Umbilical cord (tissue), 2 donors: ENCODE results near the gene SPAG8. TPM values are rescaled to one million over a fixed set of nuclear protein-coding genes. Genes with fewer than 3 reads are reported as not detected.

Source experiments
- DNase-seq: peaks from one replicate; pipeline ENCODE4 v3.0.0-alpha.2; 2015; ENCODE audit warnings: low spot score
- total RNA-seq: library from RNA; depleted of rRNA; stranded (reverse); fragments of >200 nt; gene quantifications from one replicate; pipeline ENCODE4 v1.2.3, GENCODE V29; 2014; ENCODE audit warnings: low replicate concordance; ENCODE audit not compliant: insufficient read depth

The SPAG8 gene
- total RNA-seq, 1 donor from 2014 or later: 5.1 TPM

DNA sequence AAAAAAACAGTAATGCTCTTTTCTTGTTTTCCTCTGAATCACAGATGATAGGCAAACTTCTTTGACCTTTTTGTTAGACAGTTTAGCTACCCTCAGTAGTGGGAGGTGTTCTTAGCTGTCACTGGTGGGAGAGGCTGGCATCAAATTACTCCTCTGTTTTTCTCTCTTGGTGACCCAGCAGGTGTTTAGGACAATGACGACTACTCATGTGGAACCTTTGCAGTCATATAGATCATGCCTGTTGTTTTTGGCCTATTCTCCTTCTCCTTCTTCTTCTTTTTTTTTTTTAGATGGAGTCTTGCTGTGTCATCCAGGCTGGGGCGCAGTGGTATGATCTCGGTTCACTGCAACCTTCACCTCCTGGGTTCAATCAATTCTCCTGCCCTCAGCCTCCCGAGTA lies 36.0 kb downstream of the SPAG8 start:
- no peak for DNase-seq

DNA sequence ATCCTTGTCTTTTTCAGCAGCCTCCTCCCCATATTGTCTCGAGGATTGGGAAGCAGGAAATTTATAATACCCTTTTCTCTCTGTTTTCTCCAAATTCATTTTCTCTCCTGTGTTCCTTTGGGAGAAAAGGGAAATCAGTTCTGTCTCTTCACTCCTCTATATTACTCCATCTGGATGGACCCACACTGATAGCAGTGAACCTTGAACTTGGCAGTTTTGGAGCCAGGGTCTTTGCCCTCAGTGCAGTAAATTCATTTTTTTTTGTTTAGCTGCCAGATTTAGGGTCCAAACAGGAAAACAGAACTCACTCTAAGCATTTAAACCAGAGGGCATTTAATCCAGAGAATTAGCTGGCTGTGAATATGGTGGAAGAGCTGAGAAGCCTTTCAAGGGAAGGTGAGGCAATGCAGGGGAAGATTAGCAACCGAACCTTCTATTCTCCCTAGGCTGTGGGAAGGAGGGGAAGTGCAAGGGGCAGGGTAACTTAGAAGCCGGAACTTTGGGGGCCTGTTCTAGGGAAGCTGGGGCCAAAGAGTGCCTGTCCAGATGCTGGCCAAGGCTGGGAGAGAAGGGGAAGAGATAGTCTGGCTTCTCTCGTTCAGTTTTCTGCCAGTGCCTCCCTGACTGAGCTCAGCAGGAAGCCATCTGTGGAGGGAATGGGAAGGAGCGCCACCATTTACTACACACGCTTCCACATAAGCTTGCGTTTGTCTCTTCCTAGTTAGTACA lies 37.0 kb downstream of the SPAG8 start:
- DNase-seq: peak; percentile 43

DNA sequence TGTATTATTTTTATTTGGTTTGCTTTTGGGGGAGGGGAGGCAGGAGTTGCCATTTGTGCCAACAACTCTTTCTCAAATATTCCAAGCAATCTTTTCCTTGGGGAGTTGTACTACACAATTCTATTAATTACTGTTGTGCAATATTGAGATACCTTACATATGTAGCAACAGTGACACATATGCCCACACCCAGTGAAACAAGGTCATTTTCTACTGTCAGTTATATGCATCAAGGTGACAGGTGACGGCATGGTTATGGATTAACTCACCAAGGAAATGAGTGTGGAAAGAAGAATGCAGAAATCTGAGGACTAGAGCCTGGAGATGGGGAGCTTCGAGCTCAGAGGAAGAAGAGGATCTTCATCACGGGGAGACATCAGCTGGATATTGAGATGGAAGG lies 40.1 kb downstream of the SPAG8 start:
- no peak for DNase-seq

DNA sequence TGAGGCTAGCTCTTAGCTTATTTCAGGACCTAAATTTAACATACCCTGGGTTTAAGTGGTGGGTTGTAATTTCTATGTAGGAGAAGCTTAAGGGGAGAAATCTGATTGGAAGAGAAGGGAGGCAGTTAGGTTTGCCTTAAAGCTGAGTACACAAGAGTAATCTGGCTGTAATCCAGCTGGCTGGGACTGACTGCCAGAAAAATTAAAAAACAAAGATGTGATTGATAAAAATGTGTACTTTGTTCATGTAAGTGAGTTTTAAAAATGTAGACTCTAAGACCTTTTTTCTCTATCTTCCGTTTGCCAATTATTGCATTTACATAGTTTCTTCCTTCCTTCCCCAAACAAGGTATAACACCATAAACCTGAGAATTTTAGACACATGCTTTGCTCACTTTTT lies 40.5 kb downstream of the SPAG8 start:
- DNase-seq: no peak

DNA sequence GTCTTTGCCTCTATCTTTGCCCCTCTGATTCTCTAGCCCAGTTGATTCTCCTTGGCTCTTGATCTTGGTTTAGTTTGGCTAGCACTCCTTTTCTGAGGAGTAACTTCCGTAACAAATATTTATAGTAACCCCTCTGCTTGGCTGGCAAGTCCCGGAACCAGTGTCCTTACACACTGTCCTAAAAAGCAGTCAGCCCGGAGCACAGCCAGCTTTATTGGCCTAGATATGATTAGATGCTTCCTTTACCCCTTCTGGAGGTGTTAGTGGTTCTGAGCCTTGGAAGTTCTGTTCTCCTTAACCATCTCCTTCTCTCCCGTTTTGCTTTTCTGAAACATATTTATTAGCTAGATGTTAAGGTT lies 41.0 kb downstream of the SPAG8 start:
- DNase-seq: no peak

DNA sequence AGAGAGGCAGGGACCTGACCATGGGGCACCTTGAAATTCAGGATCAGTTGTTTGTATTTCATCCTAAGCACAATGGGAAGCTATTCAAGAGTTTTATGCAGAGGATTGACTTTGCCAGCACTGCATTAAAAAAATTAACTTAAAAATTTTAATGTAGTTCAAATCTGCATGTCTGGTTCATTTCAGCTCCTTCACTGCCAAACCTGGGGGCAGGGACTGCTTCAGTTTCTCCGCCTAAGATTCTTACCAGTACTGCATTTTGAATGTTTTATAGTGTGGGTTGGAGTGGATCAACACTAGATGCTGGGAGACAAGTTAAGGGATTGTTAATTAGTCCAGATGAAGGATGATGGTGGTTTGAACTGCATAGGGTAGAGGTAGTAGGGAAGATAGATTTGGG lies 42.3 kb downstream of the SPAG8 start:
- no peak for DNase-seq

DNA sequence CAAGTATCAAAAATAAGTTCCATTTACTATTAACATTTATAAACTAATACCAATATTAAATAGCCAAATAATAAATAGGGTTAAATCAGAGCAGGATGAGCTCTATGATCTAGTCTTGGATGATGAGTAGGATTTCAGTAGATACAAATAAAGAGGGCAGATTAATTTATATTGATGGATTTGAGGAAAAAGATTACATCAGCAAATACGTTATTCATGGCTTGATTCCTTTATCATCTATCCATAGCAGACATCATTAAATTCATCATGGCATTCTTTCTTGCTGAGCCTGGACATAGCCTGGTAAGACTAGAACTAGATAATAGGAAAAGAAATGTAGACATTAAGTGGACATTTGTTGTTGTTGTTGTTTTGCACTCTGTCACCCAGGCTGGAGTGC lies 44.6 kb downstream of the SPAG8 start:
- no peak for DNase-seq

DNA sequence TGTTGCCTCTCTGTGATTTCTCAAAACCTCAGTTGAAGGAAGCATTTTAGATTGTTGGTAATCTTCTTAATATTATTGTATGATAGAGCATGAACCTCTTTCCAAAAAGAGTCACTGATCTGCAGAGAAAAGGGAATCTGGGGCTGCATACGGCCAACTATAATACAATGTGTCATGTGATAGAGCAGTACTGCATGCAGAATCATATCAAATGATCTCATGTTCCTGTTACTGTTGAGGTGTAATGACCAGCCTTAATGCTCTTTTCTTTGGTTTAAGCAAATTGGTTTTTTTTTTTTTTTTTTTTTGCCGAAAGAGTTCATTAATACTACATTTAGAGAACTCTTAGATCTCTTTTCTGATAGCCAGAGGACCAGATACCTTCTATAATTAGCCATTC lies 45.1 kb downstream of the SPAG8 start:
- DNase-seq: no peak

DNA sequence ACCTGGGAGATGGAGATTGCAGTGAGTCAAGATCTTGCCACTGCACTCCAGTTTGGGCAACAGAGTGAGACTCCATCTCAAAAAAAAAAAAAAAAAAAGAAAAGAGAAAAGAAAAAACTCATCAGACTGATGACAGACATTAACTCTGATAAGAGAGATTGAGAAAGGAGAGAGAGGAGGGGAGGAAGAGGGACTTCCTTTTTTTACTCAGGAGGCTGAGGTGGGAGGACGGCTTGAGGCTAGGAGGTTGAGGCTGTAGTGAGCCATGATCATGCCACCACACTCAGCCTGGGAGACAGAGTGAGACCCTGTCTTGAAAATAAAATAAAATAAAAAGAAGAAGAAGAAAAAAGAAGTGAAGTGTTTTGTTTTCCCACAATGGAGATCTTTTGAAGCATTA lies 48.3 kb downstream of the SPAG8 start:
- no peak for DNase-seq

DNA sequence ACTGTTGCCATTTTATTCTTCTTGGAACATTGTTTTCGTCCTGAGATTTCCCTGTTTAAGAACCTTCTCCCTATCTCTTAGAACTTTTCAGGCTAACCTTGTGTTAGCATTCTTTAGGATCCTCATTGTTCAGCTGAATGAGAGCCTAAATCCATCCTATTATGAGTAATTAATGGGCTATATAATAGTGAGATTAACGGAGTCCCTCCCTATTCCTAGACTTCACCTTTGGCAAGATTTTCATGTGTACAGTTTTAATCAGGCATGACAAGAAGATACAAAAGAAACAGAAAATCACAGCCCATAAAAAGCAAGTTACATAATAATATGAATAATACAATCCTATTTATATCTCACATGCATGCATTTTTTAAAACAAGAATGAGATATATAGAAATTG lies 48.9 kb downstream of the SPAG8 start:
- no peak for DNase-seq

DNA sequence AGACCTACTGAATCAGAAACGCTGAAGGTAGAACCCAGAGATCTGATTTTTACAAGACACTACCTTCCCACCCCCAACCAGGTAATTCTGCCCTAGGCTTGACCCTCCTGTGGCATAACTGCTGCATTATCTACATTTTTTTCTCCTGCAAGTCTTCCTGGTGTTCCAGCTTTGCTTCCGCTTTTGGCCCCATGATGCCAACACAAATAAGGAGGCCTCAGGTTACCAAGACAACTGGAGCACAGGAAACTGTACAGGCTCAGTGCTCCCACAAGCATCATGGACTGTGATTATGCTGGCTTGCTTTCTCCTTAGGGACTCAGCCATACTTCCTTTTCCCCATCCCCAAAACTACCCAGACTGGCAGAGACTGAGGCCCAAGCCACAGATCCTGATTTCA lies 51.4 kb downstream of the SPAG8 start:
- DNase-seq: peak; percentile 54

DNA sequence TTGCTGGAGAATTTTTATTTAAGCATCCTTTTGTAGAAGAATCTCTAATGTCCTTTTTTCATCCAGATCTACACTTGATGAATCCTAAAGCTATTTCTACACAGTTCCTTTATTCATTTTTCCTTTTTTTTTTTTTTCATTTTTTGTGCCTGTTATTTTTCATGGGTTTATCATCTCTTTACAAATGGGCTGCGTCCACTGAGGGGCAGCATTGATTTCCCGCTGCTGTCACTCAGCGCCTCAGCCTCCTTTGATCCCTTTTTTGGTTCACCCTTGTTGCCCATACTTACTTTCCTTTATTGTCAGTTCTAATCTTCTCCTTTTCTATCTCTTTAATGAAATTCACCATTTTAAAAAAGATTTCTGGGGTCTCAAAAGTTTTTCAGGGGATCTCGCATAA lies 52.3 kb downstream of the SPAG8 start:
- DNase-seq: no peak

Other genes with a start within 250 kb of the SPAG8 start
- gene TESK1, start 207.0 kb downstream of the SPAG8 start, total RNA-seq: 4.8 TPM
- gene CD72, start 193.8 kb downstream of the SPAG8 start, total RNA-seq: 2.6 TPM
- gene SIT1, start 161.3 kb downstream of the SPAG8 start, total RNA-seq: not detected
- 12,614 TPM for gene RMRP, start 154.2 kb downstream of the SPAG8 start, total RNA-seq
- 38.0 TPM for gene CCDC107, start 154.0 kb downstream of the SPAG8 start, total RNA-seq
- gene ARHGEF39, start 147.1 kb downstream of the SPAG8 start, total RNA-seq: 5.5 TPM
- gene CA9, start 138.3 kb downstream of the SPAG8 start, total RNA-seq: 13.0 TPM
- 2,993 TPM for gene TPM2, start 122.3 kb downstream of the SPAG8 start, total RNA-seq
- 273 TPM for gene TLN1, start 80.1 kb downstream of the SPAG8 start, total RNA-seq
- 41.9 TPM for gene CREB3, start 79.6 kb downstream of the SPAG8 start, total RNA-seq
- gene GBA2, start 63.0 kb downstream of the SPAG8 start, total RNA-seq: 24.3 TPM
- 7.0 TPM for gene RGP1, start 63.0 kb downstream of the SPAG8 start, total RNA-seq
- gene MSMP, start 58.0 kb downstream of the SPAG8 start, total RNA-seq: not detected
- 15.9 TPM for gene NPR2, start 20.7 kb downstream of the SPAG8 start, total RNA-seq
- gene HINT2, start 2.8 kb upstream of the SPAG8 start, total RNA-seq: 2.9 TPM
- gene FAM221B, start 16.5 kb upstream of the SPAG8 start, total RNA-seq: 1.2 TPM
- gene TMEM8B, start 17.0 kb upstream of the SPAG8 start, total RNA-seq: 3.9 TPM
- gene OR13J1, start 58.1 kb upstream of the SPAG8 start, total RNA-seq: not detected
- gene HRCT1, start 93.9 kb upstream of the SPAG8 start, total RNA-seq: 13.7 TPM
- gene SPAAR, start 97.2 kb upstream of the SPAG8 start, total RNA-seq: 1.4 TPM
- not detected for gene OR2S2, start 145.9 kb upstream of the SPAG8 start, total RNA-seq
- gene RECK, start 224.7 kb upstream of the SPAG8 start, total RNA-seq: 12.0 TPM